WTC11 (cell line): ENCODE measurements around the gene EBF3. TPM values are rescaled to one million over a fixed set of nuclear protein-coding genes. Genes with fewer than 3 reads are reported as not detected.

ENCODE experiments used
- ATAC-seq: fragments of 200-7000 bp; cut with Tn5 transposase; 2 replicates; pipeline ENCODE4 v1.10.0; 2021; ENCODE audit warnings: mild to moderate bottlenecking, moderate library complexity
- CTCF ChIA-PET: fragments of 300-600 bp; sonication (Branson Sonifier 250); formaldehyde crosslinking; loops from one replicate; lab custom pipeline; 2021; ENCODE audit warnings: antibody characterized with exemption; lab: Charles Lee
- POLR2A ChIA-PET: fragments of 350-600 bp; sonication (Branson Sonifier 250); formaldehyde crosslinking; loops from one replicate; lab custom pipeline; 2021; ENCODE audit warnings: antibody characterized with exemption; lab: Charles Lee
- DNase-seq: peaks from one replicate; pipeline ENCODE4 v3.0.0; 2021; ENCODE audit warnings: low spot score
- H3K27ac Mint-ChIP-seq: 2 replicates; pipeline ENCODE4 v1.8.0; 2021; ENCODE audit warnings: mixed read lengths
- H3K27me3 Mint-ChIP-seq: 2 replicates; pipeline ENCODE4 v1.8.0; 2021; ENCODE audit warnings: low read depth, mild to moderate bottlenecking, moderate library complexity, mixed read lengths
- H3K36me3 Mint-ChIP-seq: 2 replicates; pipeline ENCODE4 v1.8.0; 2021; ENCODE audit warnings: mixed read lengths
- H3K4me1 Mint-ChIP-seq: 2 replicates; pipeline ENCODE4 v1.8.0; 2022; ENCODE audit warnings: mixed read lengths
- H3K4me3 Mint-ChIP-seq: 2 replicates; pipeline ENCODE4 v1.8.0; 2021; ENCODE audit warnings: mild to moderate bottlenecking, moderate library complexity, mixed read lengths
- H3K9me3 Mint-ChIP-seq: 2 replicates; pipeline ENCODE4 v1.8.0; 2021; ENCODE audit warnings: mixed read lengths
- CREB1 ChIP-seq: sonication (generic); formaldehyde crosslinking; IDR thresholded peaks from 2 replicates; pipeline ENCODE4 v1.8.0; 2023; ENCODE audit warnings: mild to moderate bottlenecking, missing genetic modification reagents
- CREM ChIP-seq: sonication (generic); formaldehyde crosslinking; IDR thresholded peaks from 2 replicates; pipeline ENCODE4 v1.8.1; 2022; ENCODE audit warnings: mild to moderate bottlenecking, missing genetic modification reagents, moderate library complexity
- ETV6 ChIP-seq: sonication (generic); formaldehyde crosslinking; IDR thresholded peaks from 2 replicates; pipeline ENCODE4 v1.8.1; 2022; ENCODE audit warnings: mild to moderate bottlenecking, missing genetic modification reagents
- FOXJ3 ChIP-seq: sonication (generic); formaldehyde crosslinking; IDR thresholded peaks from 2 replicates; pipeline ENCODE4 v1.9.0; 2021; ENCODE audit warnings: missing genetic modification reagents, mild to moderate bottlenecking, borderline replicate concordance
- GRHL2 ChIP-seq: fragments of 250-450 bp; sonication (Bioruptor Pico); IDR thresholded peaks from 2 replicates; pipeline ENCODE4 v1.8.0; 2022; ENCODE audit warnings: mild to moderate bottlenecking, moderate library complexity; ENCODE audit not compliant: insufficient replicate concordance, severe bottlenecking
- JAZF1 ChIP-seq: fragments of 250-450 bp; sonication (Bioruptor Pico); IDR thresholded peaks from 2 replicates; pipeline ENCODE4 v1.9.0; 2021; ENCODE audit warnings: moderate library complexity, mild to moderate bottlenecking, inconsistent platforms
- JUN ChIP-seq: sonication (generic); formaldehyde crosslinking; IDR thresholded peaks from 2 replicates; pipeline ENCODE4 v1.8.0; 2023; ENCODE audit warnings: mild to moderate bottlenecking, missing genetic modification reagents
- MXD4 ChIP-seq: fragments of 250-450 bp; sonication (Bioruptor Pico); IDR thresholded peaks from 2 replicates; pipeline ENCODE4 v1.8.0; 2021; ENCODE audit warnings: mild to moderate bottlenecking, moderate library complexity, borderline replicate concordance
- OVOL2 ChIP-seq: fragments of 250-450 bp; sonication (Bioruptor Pico); IDR thresholded peaks from 2 replicates; pipeline ENCODE4 v1.9.0; 2021; ENCODE audit warnings: mild to moderate bottlenecking, borderline replicate concordance
- PRRX2 ChIP-seq: fragments of 250-450 bp; sonication (Bioruptor Pico); IDR thresholded peaks from 2 replicates; pipeline ENCODE4 v1.8.0; 2021; ENCODE audit warnings: mild to moderate bottlenecking
- RORB ChIP-seq: fragments of 250-450 bp; sonication (Bioruptor Pico); IDR thresholded peaks from 2 replicates; pipeline ENCODE4 v1.9.0; 2021; ENCODE audit warnings: mild to moderate bottlenecking
- SMAD3 ChIP-seq: sonication (generic); formaldehyde crosslinking; IDR thresholded peaks from 2 replicates; pipeline ENCODE4 v1.8.0; 2022; ENCODE audit warnings: missing genetic modification reagents, mild to moderate bottlenecking, borderline replicate concordance
- TP53 ChIP-seq: sonication (generic); formaldehyde crosslinking; IDR thresholded peaks from 2 replicates; pipeline ENCODE4 v1.8.1; 2023; ENCODE audit warnings: mild to moderate bottlenecking, missing genetic modification reagents
- total RNA-seq: library from RNA; stranded (reverse); gene quantifications from 3 replicates; pipeline ENCODE4 v1.2.3, GENCODE V29; 2021
- TF ChIP-seq, protein P1 (sequence below): sonication (generic); formaldehyde crosslinking; IDR thresholded peaks from 2 replicates; pipeline ENCODE4 v1.8.0; 2022; ENCODE audit warnings: missing genetic modification reagents
- TF ChIP-seq, protein P2 (sequence below): sonication (generic); formaldehyde crosslinking; IDR thresholded peaks from 2 replicates; pipeline ENCODE4 v1.8.0; 2022; ENCODE audit warnings: mild to moderate bottlenecking, missing genetic modification reagents
- TF ChIP-seq, protein P3 (sequence below): sonication (generic); formaldehyde crosslinking; IDR thresholded peaks from 2 replicates; pipeline ENCODE4 v1.8.1; 2023; ENCODE audit warnings: mild to moderate bottlenecking, moderate library complexity, missing genetic modification reagents
- TF ChIP-seq, protein P4 (sequence below): sonication (generic); formaldehyde crosslinking; IDR thresholded peaks from 2 replicates; pipeline ENCODE4 v1.8.0; 2023; ENCODE audit warnings: missing genetic modification reagents
- TF ChIP-seq, protein P5 (sequence below): sonication (generic); formaldehyde crosslinking; IDR thresholded peaks from 2 replicates; pipeline ENCODE4 v1.8.0; 2022; ENCODE audit warnings: mild to moderate bottlenecking, missing genetic modification reagents
- TF ChIP-seq, protein P6 (sequence below): fragments of 200-600 bp; IDR thresholded peaks from 2 replicates; pipeline ENCODE4 v1.8.0; 2022; ENCODE audit warnings: antibody characterized with exemption
- TF ChIP-seq, protein P7 (sequence below): sonication (generic); formaldehyde crosslinking; IDR thresholded peaks from 2 replicates; pipeline ENCODE4 v1.8.1; 2023; ENCODE audit warnings: mild to moderate bottlenecking, missing genetic modification reagents
- TF ChIP-seq, protein P8 (sequence below): fragments of 250-450 bp; sonication (Bioruptor Pico); IDR thresholded peaks from 2 replicates; pipeline ENCODE4 v1.9.0; 2021; ENCODE audit warnings: mild to moderate bottlenecking

Gene EBF3
- total RNA-seq, 1 experiment from 2014 or later: 1.2 TPM

DNA sequence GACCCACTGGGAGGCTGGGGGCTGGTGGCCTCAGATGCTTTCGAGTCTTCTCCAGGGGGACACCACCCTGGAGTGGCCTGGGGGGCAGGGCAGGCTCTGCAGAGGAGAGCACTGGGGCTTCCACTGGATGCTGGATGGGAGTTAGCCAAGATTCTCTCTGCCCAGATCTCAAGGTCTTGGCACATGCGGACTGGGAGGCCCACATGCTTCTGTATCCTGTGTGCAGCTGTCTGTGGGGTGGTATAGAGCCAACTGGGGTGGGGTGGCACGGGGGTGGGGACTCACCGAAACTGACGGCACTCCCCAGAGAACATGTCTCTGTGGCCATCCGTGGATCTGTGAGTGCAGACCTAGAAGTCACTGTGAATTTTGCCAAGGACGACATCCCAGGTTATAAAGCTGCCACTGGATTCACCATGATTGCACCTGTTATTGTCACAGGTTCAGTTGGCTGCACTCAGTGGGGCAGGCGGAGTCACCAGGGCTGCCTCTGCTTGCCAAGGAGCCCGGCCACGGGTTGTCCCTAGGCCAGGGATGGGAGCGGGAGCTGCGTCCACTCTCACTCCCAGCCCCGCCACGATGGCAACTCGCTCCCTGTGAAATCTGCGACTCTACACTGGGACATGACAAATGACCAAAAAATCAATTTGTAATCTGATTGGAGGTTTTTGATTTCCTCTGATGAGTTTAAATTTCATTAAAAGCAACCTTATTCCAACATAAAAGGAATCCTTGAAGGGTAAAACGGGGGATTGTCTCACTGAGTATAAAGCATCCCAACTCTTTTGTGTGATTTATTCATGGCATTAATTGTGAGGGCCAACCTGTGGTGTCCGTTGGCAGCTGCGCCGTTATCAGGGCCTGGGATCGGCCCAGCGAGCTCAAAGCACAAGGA lies 131.3 kb downstream of the EBF3 start (continued):
- TF ChIP-seq, protein P1, sequence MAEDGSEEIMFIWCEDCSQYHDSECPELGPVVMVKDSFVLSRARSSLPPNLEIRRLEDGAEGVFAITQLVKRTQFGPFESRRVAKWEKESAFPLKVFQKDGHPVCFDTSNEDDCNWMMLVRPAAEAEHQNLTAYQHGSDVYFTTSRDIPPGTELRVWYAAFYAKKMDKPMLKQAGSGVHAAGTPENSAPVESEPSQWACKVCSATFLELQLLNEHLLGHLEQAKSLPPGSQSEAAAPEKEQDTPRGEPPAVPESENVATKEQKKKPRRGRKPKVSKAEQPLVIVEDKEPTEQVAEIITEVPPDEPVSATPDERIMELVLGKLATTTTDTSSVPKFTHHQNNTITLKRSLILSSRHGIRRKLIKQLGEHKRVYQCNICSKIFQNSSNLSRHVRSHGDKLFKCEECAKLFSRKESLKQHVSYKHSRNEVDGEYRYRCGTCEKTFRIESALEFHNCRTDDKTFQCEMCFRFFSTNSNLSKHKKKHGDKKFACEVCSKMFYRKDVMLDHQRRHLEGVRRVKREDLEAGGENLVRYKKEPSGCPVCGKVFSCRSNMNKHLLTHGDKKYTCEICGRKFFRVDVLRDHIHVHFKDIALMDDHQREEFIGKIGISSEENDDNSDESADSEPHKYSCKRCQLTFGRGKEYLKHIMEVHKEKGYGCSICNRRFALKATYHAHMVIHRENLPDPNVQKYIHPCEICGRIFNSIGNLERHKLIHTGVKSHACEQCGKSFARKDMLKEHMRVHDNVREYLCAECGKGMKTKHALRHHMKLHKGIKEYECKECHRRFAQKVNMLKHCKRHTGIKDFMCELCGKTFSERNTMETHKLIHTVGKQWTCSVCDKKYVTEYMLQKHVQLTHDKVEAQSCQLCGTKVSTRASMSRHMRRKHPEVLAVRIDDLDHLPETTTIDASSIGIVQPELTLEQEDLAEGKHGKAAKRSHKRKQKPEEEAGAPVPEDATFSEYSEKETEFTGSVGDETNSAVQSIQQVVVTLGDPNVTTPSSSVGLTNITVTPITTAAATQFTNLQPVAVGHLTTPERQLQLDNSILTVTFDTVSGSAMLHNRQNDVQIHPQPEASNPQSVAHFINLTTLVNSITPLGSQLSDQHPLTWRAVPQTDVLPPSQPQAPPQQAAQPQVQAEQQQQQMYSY (CRISPR knock-in tag): no peak
- no peak for TF ChIP-seq SMAD3 (CRISPR knock-in tag)
- TF ChIP-seq CREM: no peak
- TF ChIP-seq, protein P2, sequence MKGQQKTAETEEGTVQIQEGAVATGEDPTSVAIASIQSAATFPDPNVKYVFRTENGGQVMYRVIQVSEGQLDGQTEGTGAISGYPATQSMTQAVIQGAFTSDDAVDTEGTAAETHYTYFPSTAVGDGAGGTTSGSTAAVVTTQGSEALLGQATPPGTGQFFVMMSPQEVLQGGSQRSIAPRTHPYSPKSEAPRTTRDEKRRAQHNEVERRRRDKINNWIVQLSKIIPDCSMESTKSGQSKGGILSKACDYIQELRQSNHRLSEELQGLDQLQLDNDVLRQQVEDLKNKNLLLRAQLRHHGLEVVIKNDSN (CRISPR knock-in tag): no peak
- TF ChIP-seq RORB (CRISPR knock-in tag): no peak
- TF ChIP-seq PRRX2 (CRISPR knock-in tag): no peak
- TF ChIP-seq, protein P3, sequence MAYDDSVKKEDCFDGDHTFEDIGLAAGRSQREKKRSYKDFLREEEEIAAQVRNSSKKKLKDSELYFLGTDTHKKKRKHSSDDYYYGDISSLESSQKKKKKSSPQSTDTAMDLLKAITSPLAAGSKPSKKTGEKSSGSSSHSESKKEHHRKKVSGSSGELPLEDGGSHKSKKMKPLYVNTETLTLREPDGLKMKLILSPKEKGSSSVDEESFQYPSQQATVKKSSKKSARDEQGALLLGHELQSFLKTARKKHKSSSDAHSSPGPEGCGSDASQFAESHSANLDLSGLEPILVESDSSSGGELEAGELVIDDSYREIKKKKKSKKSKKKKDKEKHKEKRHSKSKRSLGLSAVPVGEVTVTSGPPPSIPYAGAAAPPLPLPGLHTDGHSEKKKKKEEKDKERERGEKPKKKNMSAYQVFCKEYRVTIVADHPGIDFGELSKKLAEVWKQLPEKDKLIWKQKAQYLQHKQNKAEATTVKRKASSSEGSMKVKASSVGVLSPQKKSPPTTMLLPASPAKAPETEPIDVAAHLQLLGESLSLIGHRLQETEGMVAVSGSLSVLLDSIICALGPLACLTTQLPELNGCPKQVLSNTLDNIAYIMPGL (CRISPR knock-in tag): no peak
- no peak for TF ChIP-seq JUN (CRISPR knock-in tag)
- no peak for TF ChIP-seq CREB1 (CRISPR knock-in tag)
- TF ChIP-seq ETV6: no peak
- TF ChIP-seq OVOL2 (CRISPR knock-in tag): no peak

DNA sequence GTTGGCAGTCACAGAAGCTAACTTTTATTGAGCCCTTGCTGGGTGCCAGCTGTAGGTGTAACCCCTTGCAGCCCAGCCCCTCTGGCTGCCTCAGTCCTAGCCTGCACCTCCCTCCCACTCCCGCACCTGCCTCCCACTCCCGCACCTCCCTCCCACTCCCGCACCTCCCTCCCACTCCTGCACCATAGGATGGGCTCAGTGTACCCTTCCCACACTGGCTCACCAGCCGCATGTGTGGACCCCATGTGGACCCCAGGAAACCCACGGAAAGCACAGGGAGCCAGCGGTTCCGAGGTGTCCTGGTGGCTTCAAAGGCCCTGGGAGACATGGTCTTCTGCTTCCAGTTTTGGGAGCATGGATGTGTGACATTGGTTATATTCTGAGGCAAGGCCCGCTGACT lies 132.9 kb downstream of the EBF3 start:
- Mint-ChIP-seq H3K9me3 (no peaks in the 10 kb centered on the region), H3K4me1 (no peaks in the 10 kb centered on the region), H3K27me3 (no peaks in the 10 kb centered on the region), H3K36me3 (no peaks in the 10 kb centered on the region), H3K27ac (no peak overlapping the region), H3K4me3 (no peak overlapping the region)
- no peak for ATAC-seq
- CTCF ChIA-PET: no interaction called here
- TF ChIP-seq OVOL2 (CRISPR knock-in tag) (no peak), MXD4 (CRISPR knock-in tag) (no peak)
- TF ChIP-seq, protein P4, sequence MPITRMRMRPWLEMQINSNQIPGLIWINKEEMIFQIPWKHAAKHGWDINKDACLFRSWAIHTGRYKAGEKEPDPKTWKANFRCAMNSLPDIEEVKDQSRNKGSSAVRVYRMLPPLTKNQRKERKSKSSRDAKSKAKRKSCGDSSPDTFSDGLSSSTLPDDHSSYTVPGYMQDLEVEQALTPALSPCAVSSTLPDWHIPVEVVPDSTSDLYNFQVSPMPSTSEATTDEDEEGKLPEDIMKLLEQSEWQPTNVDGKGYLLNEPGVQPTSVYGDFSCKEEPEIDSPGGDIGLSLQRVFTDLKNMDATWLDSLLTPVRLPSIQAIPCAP: no peak
- DNase-seq: no peak
- POLR2A ChIA-PET: no interaction called here

DNA sequence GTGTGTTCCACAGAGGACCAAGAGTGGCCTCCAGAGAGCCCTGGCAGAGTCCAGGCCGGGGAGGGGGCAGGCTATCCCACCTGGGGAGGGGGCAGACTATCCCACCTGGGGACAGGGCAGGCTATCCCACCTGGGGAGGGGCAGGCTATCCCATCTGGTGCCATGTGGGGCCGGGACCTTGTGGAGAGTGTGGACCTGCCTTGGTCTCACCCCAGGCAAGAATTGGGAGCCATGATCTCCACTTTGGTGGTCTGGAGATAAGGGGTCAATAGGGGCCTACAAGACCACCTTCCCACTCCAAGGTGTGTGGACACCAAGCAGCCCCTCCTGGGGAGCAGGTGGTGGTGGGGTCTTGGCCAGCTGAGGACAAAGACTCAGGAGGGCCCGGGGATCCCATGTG lies 138.2 kb downstream of the EBF3 start:
- ATAC-seq: no peak
- ChIA-PET CTCF (no interaction called here), POLR2A (no interaction called here)
- TF ChIP-seq, protein P5, sequence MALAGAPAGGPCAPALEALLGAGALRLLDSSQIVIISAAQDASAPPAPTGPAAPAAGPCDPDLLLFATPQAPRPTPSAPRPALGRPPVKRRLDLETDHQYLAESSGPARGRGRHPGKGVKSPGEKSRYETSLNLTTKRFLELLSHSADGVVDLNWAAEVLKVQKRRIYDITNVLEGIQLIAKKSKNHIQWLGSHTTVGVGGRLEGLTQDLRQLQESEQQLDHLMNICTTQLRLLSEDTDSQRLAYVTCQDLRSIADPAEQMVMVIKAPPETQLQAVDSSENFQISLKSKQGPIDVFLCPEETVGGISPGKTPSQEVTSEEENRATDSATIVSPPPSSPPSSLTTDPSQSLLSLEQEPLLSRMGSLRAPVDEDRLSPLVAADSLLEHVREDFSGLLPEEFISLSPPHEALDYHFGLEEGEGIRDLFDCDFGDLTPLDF: no peak
- no peak for TF ChIP-seq GRHL2 (CRISPR knock-in tag)
- TF ChIP-seq, protein P6, sequence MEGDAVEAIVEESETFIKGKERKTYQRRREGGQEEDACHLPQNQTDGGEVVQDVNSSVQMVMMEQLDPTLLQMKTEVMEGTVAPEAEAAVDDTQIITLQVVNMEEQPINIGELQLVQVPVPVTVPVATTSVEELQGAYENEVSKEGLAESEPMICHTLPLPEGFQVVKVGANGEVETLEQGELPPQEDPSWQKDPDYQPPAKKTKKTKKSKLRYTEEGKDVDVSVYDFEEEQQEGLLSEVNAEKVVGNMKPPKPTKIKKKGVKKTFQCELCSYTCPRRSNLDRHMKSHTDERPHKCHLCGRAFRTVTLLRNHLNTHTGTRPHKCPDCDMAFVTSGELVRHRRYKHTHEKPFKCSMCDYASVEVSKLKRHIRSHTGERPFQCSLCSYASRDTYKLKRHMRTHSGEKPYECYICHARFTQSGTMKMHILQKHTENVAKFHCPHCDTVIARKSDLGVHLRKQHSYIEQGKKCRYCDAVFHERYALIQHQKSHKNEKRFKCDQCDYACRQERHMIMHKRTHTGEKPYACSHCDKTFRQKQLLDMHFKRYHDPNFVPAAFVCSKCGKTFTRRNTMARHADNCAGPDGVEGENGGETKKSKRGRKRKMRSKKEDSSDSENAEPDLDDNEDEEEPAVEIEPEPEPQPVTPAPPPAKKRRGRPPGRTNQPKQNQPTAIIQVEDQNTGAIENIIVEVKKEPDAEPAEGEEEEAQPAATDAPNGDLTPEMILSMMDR: no peak
- no peak for TF ChIP-seq FOXJ3
- TF ChIP-seq, protein P7, sequence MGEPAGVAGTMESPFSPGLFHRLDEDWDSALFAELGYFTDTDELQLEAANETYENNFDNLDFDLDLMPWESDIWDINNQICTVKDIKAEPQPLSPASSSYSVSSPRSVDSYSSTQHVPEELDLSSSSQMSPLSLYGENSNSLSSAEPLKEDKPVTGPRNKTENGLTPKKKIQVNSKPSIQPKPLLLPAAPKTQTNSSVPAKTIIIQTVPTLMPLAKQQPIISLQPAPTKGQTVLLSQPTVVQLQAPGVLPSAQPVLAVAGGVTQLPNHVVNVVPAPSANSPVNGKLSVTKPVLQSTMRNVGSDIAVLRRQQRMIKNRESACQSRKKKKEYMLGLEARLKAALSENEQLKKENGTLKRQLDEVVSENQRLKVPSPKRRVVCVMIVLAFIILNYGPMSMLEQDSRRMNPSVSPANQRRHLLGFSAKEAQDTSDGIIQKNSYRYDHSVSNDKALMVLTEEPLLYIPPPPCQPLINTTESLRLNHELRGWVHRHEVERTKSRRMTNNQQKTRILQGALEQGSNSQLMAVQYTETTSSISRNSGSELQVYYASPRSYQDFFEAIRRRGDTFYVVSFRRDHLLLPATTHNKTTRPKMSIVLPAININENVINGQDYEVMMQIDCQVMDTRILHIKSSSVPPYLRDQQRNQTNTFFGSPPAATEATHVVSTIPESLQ: no peak
- TF ChIP-seq TP53 (CRISPR knock-in tag): no peak
- TF ChIP-seq JAZF1 (CRISPR knock-in tag): no peak
- TF ChIP-seq ETV6: no peak
- TF ChIP-seq, protein P8, sequence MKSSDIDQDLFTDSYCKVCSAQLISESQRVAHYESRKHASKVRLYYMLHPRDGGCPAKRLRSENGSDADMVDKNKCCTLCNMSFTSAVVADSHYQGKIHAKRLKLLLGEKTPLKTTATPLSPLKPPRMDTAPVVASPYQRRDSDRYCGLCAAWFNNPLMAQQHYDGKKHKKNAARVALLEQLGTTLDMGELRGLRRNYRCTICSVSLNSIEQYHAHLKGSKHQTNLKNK (CRISPR knock-in tag): no peak

More for the DNA sequence above, 138.2 kb downstream of the EBF3 start:
- DNase-seq: no peak
- H3K27ac Mint-ChIP-seq: no peak overlapping the region
- no peaks in the 10 kb centered on the region for H3K36me3 Mint-ChIP-seq
- H3K4me1 Mint-ChIP-seq: no peaks in the 10 kb centered on the region
- no peak overlapping the region for H3K4me3 Mint-ChIP-seq
- H3K27me3 Mint-ChIP-seq: no peaks in the 10 kb centered on the region
- no peaks in the 10 kb centered on the region for H3K9me3 Mint-ChIP-seq
